HG02943 (cell line): ENCODE data around the gene DIPK1A.

Experiments used
- ATAC-seq: cut with Tn5 transposase; IDR thresholded peaks from one replicate; pipeline ENCODE4 v1.9.1; 2021; ENCODE audit warnings: mild to moderate bottlenecking, low read depth, moderate library complexity; ENCODE audit not compliant: unreplicated experiment

The DIPK1A gene

DNA sequence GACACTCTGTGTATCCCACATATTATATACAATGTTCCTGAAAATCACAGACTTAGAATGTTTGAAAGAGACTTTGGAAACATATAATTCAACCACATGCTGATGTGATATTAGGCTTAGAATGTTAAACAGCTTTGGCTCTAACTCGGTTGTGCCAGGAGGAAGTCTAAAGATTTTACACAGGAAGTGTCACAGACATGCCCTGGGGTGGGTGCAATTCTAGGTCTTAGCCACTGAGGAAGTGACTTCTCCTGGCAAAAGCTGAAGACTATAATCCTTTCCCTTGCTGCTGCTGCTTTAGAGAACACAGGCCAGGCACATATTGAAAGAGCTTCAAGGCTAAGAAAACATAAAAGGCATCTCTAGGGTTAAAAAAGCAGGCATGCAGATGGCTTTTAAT is 78.4 kb downstream of the DIPK1A start:
- no peak for ATAC-seq

DNA sequence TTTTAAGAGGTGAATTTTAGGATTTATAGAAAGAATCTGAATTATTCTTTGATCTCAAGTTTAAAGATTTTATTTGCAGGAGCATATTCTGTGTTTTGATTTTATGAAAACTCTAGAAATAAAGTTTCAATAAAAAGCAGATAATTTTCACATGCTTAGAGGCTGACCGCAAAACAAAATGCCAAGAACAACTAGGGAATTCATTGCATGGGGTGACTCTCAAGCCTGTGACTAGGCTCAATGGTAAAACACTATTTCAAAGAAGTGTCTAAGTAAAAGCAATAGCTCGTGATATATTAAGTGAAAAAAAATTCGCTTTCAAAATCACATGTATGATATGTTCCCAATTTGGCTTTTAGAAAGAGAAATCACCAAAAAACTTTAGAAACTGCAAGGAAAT is 79.9 kb downstream of the DIPK1A start:
- ATAC-seq, result no peak

- no peak for ATAC-seq
Measured at GRCh38 chr1:92879316-92879968, 81.8 kb downstream of the DIPK1A start.

DNA sequence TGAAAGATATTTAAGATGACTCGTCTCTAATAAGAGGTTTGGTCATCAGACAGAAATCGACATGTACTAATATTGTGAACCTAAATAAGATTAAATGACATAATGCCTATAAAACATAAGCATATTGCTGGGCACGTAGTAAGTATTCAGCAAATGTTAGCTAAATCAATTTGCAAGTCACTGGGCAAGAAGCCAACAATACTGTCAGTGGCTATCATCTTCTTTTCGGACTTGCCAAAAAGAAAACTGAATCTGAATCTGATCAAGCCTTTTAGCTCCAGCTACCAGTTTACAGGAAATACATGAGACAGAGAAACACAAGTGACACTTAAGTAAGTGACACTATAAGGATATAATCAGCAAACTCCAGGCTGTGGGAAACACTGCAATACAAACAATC is 83.5 kb downstream of the DIPK1A start:
- ATAC-seq, result no peak

- no peak for ATAC-seq
Measured at GRCh38 chr1:92877081-92877711, 84.1 kb downstream of the DIPK1A start.

DNA sequence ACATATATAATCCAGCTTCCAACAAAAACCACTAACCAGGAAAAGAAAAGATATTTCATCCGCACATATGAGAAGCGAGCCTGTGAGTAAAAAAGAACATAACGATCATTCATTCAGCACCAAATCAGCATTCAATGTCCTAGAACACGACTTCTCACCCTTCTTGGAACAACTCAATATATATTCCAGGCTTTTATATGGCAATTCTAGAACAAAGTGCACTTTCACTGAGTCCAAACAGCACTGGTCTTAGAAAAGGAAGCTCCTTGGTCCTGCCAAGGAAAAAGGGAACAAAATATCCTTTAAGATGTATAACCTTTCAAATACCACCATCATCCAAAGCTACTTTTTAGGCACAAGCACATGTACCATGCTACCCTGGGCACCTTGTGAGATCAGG is 84.9 kb downstream of the DIPK1A start:
- ATAC-seq, result no peak

DNA sequence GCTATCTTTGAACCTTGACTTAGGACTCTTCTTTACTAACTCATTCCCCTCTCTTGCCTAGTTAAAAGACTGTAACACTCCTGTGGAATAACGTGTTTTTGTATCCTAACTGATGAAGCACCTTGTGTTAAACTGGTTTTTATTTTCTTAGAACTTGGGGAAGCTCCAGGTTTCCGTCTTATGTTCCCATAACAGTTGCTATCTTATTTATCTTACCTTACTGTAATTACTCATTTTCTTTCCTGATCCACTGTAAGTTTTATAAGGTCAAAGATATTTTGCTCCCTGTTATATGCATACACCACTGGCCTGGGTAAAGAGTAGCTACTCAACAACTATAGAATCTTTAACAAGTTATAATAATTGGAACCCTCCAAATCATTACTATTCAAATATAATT is 86.3 kb downstream of the DIPK1A start:
- no peak for ATAC-seq

- ATAC-seq, result no peak
Measured at GRCh38 chr1:92872719-92873118, 88.5 kb downstream of the DIPK1A start.

DNA sequence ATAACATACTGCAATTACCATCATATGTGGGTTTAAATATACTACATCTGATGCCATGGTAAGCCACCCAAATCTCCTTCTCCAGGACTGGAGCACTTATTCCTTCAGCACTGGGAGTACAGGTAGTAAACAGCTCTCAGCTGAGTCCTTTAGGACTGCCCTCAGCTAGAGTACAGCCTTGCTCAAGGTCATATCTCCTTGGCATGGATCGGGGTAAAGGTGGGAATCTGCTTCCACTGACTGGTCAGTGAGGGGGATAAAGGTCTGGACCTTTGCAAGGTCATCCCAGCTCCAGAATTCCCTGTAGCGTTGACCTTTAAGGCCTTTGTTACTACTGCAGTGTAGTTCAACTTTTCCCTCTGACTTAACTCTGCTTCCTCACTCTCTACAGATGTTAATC is 90.7 kb downstream of the DIPK1A start:
- no peak for ATAC-seq

DNA sequence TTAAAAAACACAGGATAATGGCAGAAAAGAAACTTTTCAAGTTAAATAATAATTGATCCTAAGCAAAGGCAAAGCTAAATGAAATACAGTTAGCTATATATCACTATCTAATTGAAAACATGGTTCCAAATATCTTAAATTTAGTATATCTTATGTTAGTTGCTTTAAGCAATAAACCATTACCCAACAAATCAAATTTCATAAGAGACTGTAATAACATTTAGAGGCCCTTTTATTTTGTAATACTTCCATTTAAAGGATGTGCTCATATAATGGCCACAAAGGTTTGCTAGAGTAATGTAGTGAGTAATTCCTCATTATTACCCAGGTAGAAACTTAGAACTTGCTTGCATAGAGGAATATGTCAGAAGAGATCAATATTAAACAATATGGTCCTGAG is 97.1 kb downstream of the DIPK1A start:
- no peak for ATAC-seq

- ATAC-seq, result no peak
Measured at GRCh38 chr1:92862605-92863004, 98.7 kb downstream of the DIPK1A start.

GRCh38 chr1:92859400-92860039 is 101.7 kb downstream of the DIPK1A start:
- ATAC-seq, result no peak

DNA sequence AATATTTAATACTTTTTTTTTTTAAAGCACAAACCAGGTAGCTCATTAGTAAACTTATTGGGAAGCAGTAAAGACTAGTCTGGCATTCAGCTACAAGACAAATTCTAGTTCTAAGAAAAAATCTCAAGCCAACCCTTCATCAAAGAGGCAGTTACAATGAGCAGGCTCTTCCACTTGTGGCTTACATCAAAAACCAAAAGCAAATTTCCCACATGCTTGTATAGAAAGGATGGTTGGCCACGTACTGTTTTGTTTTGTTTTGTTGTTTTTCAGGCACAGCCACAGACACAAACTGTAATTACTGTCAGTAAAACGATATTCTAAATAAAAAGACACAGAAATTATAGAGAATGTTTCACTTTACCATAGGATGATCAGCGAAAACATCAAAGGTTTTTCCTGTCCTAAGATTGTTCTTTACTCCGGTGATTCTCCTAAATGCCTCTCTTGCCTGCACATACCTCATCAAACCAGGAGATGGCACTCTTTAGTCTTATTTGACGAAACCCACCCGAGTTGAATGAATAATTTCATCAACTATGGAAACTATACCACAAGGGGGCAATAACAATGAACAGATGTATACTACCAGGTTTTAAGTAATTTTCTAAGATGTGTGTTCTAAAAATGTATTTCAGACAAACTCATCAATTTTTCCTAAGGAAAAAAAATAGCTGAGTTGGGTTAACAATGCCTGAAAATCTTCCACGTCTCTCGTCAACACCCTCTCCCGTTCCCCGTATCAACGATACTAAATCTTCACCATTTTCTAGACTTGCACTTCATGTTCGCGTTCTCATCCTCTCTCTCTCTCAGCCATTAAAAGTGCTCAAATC is 102.5 kb downstream of the DIPK1A start:
- no peak for ATAC-seq

DNA sequence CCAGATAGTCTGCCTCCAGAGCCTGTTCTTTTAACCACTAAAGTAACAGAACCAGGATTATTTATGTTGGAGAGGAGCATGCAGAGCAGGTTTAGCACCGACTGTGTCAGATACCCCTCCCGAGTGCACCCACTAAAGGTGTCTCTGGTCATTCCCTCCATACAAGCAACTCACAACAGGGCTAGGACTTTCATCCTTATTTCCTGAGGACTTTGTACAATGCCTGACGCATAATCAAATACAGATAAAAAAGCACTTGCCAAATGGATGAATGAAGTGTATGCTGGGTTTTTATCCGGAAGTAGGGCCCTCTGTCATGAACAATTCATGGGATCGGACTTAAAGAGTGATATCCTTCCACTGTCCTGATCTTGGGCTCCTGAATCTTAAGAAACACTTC is 103.4 kb downstream of the DIPK1A start:
- ATAC-seq, result no peak

DNA sequence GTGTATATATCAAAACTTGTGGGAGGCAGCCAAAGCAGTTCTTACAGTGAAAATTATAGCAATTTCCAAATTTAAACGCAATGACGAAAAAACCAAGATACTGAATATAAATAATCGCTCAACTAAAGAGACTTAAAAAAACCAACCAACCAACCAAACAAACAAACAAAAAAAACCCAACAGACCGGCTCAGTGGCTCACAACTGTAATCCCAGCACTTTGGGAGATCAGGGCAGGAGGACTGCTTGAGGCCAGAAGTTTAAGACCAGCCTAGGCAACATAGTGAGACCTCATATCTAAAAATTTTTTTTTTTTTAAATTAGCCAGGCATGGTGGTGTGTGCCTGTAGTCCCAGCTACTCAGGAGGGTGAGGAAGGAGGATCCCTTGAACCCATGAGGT is 106.0 kb downstream of the DIPK1A start:
- ATAC-seq, result no peak

- no peak for ATAC-seq
Measured at GRCh38 chr1:92854101-92854785, 107.0 kb downstream of the DIPK1A start.

- no peak for ATAC-seq
Measured at GRCh38 chr1:92853299-92853698, 108.0 kb downstream of the DIPK1A start.

GRCh38 chr1:92851729-92852128 is 109.5 kb downstream of the DIPK1A start:
- ATAC-seq, result no peak

- no peak for ATAC-seq
Measured at GRCh38 chr1:92850019-92850418, 111.2 kb downstream of the DIPK1A start.

GRCh38 chr1:92848201-92848600 is 113.1 kb downstream of the DIPK1A start:
- ATAC-seq, result no peak

GRCh38 chr1:92845908-92846307 is 115.4 kb downstream of the DIPK1A start:
- ATAC-seq, result no peak
